Activated T-cell treated with anti-CD3 and anti-CD28 coated beads for 4 hours (primary cell): ENCODE data around the gene PPP3CA.

Experiments
- DNase-seq: peaks from one replicate; pipeline ENCODE4 v3.0.0-alpha.2; 2020

PPP3CA gene

GRCh38 chr4:100984901-100985300 lies 362.4 kb downstream of the PPP3CA start:
- no peak for DNase-seq

- DNase-seq, result no peak
Observed at GRCh38 chr4:100983426-100983825, 363.9 kb downstream of the PPP3CA start.

- no peak for DNase-seq
Observed at GRCh38 chr4:100982345-100982744, 365.0 kb downstream of the PPP3CA start.

DNA sequence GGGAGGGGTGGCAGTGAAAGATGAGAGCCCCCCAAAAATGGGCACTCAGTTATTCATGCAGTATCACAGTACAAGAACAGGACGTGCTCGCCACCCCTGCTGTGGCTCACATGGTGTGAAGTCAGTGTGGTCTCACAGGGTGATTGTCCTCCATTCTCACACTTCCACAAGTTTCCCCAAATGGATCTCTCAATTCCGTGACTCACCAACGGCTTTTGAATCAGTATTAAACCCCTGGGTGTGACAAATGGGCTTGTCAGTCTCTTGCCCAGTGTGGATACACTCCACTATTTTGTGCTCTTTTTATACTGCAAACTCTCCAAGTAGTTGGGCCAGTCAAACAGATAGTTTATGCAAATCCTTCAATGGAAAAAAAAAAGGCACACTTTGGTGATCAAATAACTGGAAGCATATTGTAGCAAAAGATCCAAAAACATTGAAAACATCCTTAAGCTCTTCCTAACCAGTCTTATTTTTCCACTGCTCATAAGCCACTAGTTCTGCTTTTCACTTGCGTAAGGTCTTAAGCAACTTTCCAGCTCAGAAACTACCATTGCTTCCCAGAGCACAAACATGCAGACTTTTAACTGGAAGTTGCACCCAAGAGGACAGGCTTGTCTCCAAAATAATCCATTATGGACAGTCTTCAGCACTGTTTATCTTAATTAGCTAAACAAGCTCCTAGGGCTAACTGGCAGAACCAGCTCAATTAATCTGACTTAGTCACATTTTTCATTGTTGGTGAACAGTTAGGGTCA lies 365.7 kb downstream of the PPP3CA start:
- DNase-seq, result no peak

DNA sequence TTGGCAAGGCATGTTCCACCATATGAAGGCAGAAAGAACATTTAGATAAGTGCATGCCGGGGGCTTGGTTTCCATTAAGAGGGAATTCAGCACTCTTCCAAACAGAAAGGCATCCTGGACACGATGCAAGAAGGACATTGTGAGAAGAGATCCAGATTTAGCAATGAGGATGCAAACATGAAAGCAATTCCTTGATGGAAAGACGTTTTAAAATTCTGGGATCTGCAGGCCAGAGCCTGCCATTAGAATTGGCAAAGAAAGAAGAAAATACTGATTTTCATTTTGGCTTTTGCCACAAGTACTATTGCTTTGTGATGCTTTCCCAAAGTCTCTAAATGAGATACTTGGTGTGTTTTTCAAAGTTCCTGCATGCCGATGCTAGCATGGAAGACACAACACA lies 367.6 kb downstream of the PPP3CA start:
- DNase-seq, result no peak

GRCh38 chr4:100977746-100978397 lies 369.5 kb downstream of the PPP3CA start:
- DNase-seq, result no peak

DNA sequence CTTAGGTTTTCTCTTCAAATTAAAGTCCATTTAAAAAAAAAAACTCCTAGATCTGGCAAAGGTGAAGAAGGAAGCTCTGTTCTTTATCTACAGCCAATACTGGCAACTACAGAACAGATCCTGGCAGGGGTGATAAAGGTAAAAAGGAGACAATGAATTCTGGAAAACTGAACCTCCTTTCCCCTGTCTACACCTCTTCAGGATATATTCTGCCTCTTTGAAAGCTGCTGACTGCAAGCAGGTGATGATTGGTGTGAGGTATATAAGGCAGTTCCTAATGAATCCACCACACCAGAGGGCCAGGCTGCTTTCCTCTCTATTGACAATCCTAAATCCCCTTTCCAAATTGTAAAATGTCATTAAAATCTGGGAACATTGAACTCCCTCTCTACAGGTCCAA lies 370.1 kb downstream of the PPP3CA start:
- DNase-seq, result no peak
